Stimulated activated CD8-positive, alpha-beta memory T cell treated with anti-CD3 and anti-CD28 coated beads, Interleukin-2, amount 100 ng/mL, for 48 hours (primary cell): ENCODE measurements around the gene IQGAP2.
"Not testable (repeated sequence)": the region's sequence is repeated elsewhere in the genome, so short reads cannot be mapped to it uniquely, and the experiment has no call there.

ENCODE experiments used
- DNase-seq, 2 donors: peaks; one replicate each; pipeline ENCODE4 v3.0.0-alpha.2; 2020; ENCODE audit warnings: low read depth in 2 of 2

IQGAP2 gene

GRCh38 chr5:76419597-76420298, 16.7 kb downstream of the IQGAP2 start:
- no peak for DNase-seq

GRCh38 chr5:76422227-76422626, 19.1 kb downstream of the IQGAP2 start:
- no peak for DNase-seq

GRCh38 chr5:76422742-76423141, 19.7 kb downstream of the IQGAP2 start:
- DNase-seq = no peak

GRCh38 chr5:76425146-76425545, 22.1 kb downstream of the IQGAP2 start:
- DNase-seq = no peak

GRCh38 chr5:76425928-76426804, 23.1 kb downstream of the IQGAP2 start:
- DNase-seq = no peak

- no peak for DNase-seq
These were observed 24.4 kb downstream of the IQGAP2 start for GRCh38 chr5:76427206-76428140.

GRCh38 chr5:76428550-76428949, 25.5 kb downstream of the IQGAP2 start:
- not testable (repeated sequence) for DNase-seq

GRCh38 chr5:76433261-76433660, 30.2 kb downstream of the IQGAP2 start:
- DNase-seq = no peak

- not testable (repeated sequence) for DNase-seq
These were observed 34.4 kb downstream of the IQGAP2 start for GRCh38 chr5:76437507-76437906.

- DNase-seq = no peak
These were observed 34.9 kb downstream of the IQGAP2 start for GRCh38 chr5:76438025-76438424.

GRCh38 chr5:76439201-76439600, 36.1 kb downstream of the IQGAP2 start:
- no peak for DNase-seq

GRCh38 chr5:76439929-76440328, 36.8 kb downstream of the IQGAP2 start:
- DNase-seq = no peak

- no peak for DNase-seq
These were observed 38.0 kb downstream of the IQGAP2 start for GRCh38 chr5:76441101-76441500.

- no peak for DNase-seq
These were observed 39.0 kb downstream of the IQGAP2 start for GRCh38 chr5:76441890-76442673.

GRCh38 chr5:76443066-76443800, 40.1 kb downstream of the IQGAP2 start:
- DNase-seq = no peak

- no peak for DNase-seq
These were observed 42.0 kb downstream of the IQGAP2 start for GRCh38 chr5:76445063-76445462.

- DNase-seq = no peak
These were observed 42.7 kb downstream of the IQGAP2 start for GRCh38 chr5:76445830-76446229.

- no peak for DNase-seq
These were observed 43.7 kb downstream of the IQGAP2 start for GRCh38 chr5:76446776-76447175.

GRCh38 chr5:76449606-76450005, 46.5 kb downstream of the IQGAP2 start:
- DNase-seq = no peak

GRCh38 chr5:76450054-76450453, 47.0 kb downstream of the IQGAP2 start:
- no peak for DNase-seq
